ENCODE results near the gene ADAMTS12. TPM values are rescaled to one million over a fixed set of nuclear protein-coding genes. Genes with fewer than 3 reads are reported as not detected.
A peak's percentile ranks its signal among the peaks of the same experiment; 100 is the strongest.
"Not testable (repeated sequence)": the region's sequence is repeated elsewhere in the genome, so short reads cannot be mapped to it uniquely, and the experiment has no call there.

Gene ADAMTS12
- total RNA-seq, 1 donor from 2014 or later: 6.9 TPM

DNA sequence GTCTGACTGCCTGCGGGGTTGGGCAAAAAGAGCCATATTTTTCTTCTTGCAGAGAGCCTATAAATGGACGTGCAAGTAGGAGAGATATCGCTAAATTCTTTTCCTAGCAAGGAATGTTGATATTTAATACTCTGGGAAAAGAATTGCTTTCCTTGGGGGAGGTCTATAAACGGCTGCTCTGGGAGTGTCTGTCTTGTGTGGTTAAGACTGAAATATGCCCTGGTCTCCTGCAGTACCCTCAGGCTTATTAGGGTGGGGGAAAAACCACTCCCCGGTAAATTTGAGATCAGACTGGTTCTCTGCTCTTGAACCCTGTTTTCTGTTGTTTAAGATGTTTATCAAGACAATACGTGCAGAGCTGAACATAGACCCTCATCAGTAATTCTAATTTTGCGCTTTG is 14.5 kb upstream of the ADAMTS12 start:
- ATAC-seq; intact Hi-C loops (cut with DNase I); DNase-seq (ENCODE audit: low spot score): not testable (repeated sequence)

DNA sequence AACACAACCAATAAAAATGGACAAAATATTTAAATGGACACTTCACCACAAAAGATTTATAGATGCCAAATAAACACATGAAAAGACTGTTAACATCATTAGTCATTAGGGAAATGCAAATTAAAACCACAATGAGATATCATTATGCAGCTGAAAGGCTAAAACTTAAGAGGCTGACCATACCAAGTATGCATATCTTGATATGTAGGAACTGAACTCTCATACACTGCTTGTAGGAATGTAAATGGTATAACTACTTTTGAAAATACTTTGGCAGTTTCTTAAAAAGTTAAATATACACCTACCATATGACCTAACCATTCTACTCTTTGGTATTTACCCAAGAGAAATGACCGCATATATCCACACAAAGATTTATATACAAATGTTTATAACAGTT is 13.6 kb upstream of the ADAMTS12 start:
- DNase-seq (ENCODE audit: low spot score) (no peak), ATAC-seq (no peak)
- intact Hi-C loops (cut with DNase I): no loop called here

- ATAC-seq (no peak), DNase-seq (ENCODE audit: low spot score) (no peak)
- intact Hi-C loops (cut with DNase I): no loop called here
Observed at GRCh38 chr5:33903118-33903517, 11.3 kb upstream of the ADAMTS12 start.

DNA sequence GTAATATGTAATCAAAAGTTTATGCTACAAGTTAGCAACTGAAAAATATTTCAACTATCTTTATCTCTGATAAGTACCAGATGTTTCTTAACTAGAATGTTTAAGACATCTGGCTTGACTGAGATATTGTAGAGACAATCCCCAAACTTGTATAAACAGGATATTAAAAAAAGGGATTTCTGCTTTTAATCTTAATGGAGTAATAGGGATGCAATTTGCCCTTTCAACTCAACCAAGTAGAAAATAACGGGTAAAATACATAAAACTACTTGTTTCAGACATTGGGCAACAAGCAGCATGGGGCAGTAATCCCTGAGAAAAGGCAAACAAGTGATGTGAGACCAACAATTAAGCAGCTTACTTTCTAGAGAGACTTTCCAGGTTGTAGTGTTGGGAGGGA is 9.4 kb upstream of the ADAMTS12 start:
- DNase-seq (ENCODE audit: low spot score) (no peak), ATAC-seq (no peak)
- intact Hi-C loops (cut with DNase I): no loop called here

- DNase-seq (ENCODE audit: low spot score): no peak
- no peak for ATAC-seq
- intact Hi-C loops (cut with DNase I): no loop called here
Observed at GRCh38 chr5:33894566-33894965, 2.8 kb upstream of the ADAMTS12 start.

- DNase-seq (ENCODE audit: low spot score) (peak; percentile 70), ATAC-seq (peak; percentile 58)
- intact Hi-C loops (cut with DNase I): no loop called here
Observed at GRCh38 chr5:33892620-33893137, 889 bp upstream of the ADAMTS12 start.

- ATAC-seq: peak; percentile 2
- intact Hi-C loops (cut with DNase I): no loop called here
- DNase-seq (ENCODE audit: low spot score): no peak
Observed at GRCh38 chr5:33891446-33891787, 373 bp downstream of the ADAMTS12 start.

- intact Hi-C loops (cut with DNase I): no loop called here
- ATAC-seq (peak; percentile 61), DNase-seq (ENCODE audit: low spot score) (no peak)
Observed at GRCh38 chr5:33890131-33891032, 1.4 kb downstream of the ADAMTS12 start.

DNA sequence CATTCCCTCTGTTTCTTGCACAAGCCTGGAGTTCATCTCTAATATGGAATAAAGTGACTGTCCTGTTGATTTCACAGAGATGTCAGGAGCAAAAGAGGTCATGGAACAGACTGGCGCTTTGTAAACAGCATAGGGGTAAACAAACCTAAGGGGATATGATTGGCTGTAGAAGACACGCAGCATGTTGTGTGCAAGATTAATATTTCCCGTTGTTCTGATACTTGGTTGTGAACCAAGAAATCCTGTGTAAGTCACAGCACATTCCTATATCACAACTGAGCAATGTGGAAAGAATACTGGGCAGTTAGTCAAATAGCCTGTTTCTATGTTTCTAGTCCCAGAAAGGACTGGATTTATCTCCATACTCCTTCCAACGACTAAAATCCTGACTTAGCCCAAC is 3.2 kb downstream of the ADAMTS12 start:
- DNase-seq (ENCODE audit: low spot score) (no peak), ATAC-seq (no peak)
- intact Hi-C loops (cut with DNase I): no loop called here

DNA sequence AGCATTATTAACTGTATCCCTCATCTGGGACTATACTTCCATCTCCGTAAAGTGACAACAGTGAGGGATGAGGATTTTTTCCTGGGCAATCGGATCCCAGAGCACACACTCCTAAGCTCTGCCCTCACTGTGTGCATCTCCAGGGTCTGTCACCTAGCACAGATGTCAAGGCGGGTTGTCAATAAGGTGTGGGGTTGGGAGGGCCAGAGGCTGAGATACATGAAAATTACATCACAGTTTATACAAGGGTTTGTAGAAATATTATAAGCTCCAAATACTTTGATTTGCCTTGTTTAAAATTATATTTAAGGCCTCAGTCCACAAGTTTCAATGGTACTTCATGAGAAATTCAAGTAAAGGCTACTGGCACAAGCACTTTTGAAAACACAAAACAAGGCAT is 4.5 kb downstream of the ADAMTS12 start:
- no peak for DNase-seq (ENCODE audit: low spot score)
- no peak for ATAC-seq
- intact Hi-C loops (cut with DNase I): no loop called here

GRCh38 chr5:33886283-33886682 is 5.5 kb downstream of the ADAMTS12 start:
- no peak for ATAC-seq
- no peak for DNase-seq (ENCODE audit: low spot score)
- intact Hi-C loops (cut with DNase I): no loop called here

DNA sequence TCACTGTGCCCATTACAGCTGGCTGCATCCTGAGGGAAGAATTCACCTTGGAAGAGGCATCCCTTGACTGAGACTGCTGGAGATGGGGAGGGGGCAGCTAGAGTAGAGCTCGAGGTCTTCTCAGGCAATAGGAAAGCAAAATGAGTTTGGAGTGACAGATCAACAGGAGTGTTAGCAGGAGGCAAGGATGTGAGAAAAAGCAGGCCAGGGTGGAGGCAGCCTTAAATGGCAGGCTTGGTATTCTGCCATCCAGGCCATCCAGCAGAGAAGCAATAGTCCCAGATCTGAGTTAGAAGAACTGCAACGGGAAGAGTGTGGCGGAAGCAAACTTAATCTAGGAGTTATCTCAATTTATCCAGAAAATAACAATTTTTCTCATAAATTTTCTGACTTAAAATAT is 6.1 kb downstream of the ADAMTS12 start:
- no peak for ATAC-seq

DNA sequence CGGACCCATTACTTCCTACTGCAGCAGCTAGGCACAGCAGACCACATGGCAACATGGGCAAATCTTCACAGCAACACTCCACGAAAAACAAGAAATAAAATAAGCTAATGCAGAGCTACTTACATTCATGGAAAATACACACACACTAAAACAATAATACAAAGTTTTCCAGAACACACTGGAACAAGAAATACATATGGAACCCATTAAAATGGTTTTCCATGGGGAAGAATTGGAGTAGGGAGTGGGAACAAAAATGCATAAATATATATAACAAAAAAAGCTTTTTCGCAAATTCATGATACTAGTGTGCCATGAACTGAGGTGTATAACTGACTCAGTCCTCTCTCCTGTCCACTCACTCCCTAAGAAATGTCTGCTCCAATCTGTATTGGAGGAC is 8.3 kb downstream of the ADAMTS12 start:
- no peak for ATAC-seq
- intact Hi-C loops (cut with DNase I): no loop called here
- DNase-seq (ENCODE audit: low spot score): no peak

More for the DNA sequence above, 6.1 kb downstream of the ADAMTS12 start:
- intact Hi-C loops (cut with DNase I): no loop called here
- no peak for DNase-seq (ENCODE audit: low spot score)

- intact Hi-C loops (cut with DNase I): no loop called here
- DNase-seq (ENCODE audit: low spot score) (no peak), ATAC-seq (no peak)
Observed at GRCh38 chr5:33880319-33880718, 11.5 kb downstream of the ADAMTS12 start.

DNA sequence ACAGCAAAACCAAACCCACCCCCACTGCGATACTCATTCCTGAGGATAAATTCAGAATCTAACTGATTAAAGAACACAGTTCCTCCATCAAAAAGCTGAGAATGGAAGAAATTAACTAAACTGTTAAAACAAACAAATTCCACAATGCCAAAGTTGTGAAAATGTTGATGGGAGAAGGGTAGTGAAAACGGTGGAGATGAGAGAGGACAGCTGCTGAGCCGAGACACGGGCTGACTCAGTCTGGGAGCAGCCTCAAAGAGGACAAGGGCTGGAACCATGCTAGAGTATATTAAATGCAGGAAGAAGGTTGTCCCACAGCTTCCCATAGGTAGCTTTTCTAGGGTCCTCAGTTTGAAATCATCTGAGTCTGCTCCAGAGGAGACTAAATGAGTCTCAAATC is 14.3 kb downstream of the ADAMTS12 start:
- peak; percentile 65 for ATAC-seq
- no peak for DNase-seq (ENCODE audit: low spot score)
- intact Hi-C loops (cut with DNase I): no loop called here

DNA sequence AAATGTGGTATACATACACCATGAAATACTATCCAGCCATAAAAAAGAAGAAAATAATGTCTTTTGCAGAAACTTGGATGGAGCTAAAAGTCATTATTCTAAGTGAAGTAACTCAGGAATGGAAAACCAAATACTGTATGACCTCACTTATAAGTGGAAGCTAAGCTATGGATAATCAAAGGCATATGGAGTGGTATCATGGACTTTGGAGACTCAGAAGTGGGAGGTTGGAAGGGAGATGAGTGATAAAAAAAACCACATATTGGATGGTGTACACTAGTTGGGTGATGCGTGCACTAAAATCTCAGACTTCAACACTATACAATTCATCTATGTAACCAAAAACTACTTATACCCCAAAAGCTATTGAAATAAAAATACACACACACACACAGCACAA is 24.5 kb downstream of the ADAMTS12 start:
- no peak for ATAC-seq
- DNase-seq (ENCODE audit: low spot score): no peak
- intact Hi-C loops (cut with DNase I): no loop called here

- DNase-seq (ENCODE audit: low spot score); ATAC-seq; intact Hi-C loops (cut with DNase I): not testable (repeated sequence)
Observed at GRCh38 chr5:33859177-33859576, 32.6 kb downstream of the ADAMTS12 start.

DNA sequence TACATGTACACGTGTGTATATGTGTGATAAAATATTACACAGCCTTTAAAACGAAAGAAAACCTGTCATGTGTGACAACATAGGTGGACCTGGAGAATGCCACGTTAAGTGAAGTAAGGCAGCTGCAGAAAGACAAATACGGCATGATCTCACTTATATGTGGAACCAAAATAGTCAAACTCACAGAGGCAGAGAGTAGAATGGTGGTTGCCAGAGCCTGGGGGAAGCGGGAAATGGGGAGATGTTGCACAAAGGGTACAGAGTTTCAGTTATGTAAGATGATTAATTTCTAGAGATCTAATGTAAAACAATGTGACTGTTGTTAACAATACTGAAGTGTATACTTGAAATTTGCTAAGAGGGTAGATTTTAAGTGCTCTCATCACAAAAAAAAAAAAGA is 34.8 kb downstream of the ADAMTS12 start:
- DNase-seq (ENCODE audit: low spot score) (no peak), ATAC-seq (no peak)
- intact Hi-C loops (cut with DNase I): no loop called here

- intact Hi-C loops (cut with DNase I): no loop called here
- ATAC-seq: no peak
Observed at GRCh38 chr5:33855396-33855795, 36.4 kb downstream of the ADAMTS12 start.

GRCh38 chr5:33854733-33855151 is 37.0 kb downstream of the ADAMTS12 start:
- DNase-seq (ENCODE audit: low spot score): no peak
- peak; percentile 48 for ATAC-seq
- intact Hi-C loops (cut with DNase I): no loop called here

More at GRCh38 chr5:33855396-33855795, 36.4 kb downstream of the ADAMTS12 start:
- no peak for DNase-seq (ENCODE audit: low spot score)

DNA sequence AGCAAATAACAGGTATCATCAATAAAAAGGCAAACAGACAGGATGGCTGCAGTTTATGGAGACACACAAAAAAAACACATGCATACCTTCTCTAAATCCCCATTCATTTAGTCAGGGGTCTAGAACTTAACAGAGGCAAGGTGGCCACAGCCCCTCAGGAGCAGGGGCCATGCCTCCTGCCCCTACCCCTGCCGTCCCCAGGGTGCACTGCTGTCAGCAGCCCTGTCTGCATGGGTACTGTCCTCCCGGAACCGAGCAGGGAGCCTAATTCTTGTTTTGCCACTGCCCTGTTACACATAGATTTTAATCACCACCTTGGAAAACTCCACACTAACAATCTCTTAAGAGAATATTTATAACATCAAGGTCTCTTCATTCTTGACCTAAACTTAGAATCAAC is 39.0 kb downstream of the ADAMTS12 start:
- ATAC-seq (peak; percentile 39), DNase-seq (ENCODE audit: low spot score) (no peak)
- intact Hi-C loops (cut with DNase I): no loop called here
